SK-N-SH (cell line): ENCODE measurements around the gene KIAA0319L.

Experiments used
- CTCF ChIP-seq: fragments of 200-600 bp; sonication (generic); IDR thresholded peaks from 2 replicates; pipeline ENCODE4 v1.6.1; 2017; ENCODE audit warnings: antibody characterized with exemption, mild to moderate bottlenecking, moderate library complexity
- EP300 ChIP-seq, 2 experiments: IDR thresholded peaks; 2 replicates each; pipeline versions ENCODE4 v1.4.0 to v1.6.1; 2012; ENCODE audit warnings: borderline replicate concordance in 1 of 2, low read depth in 1 of 2, low read length in 1 of 2
- FOXJ3 ChIP-seq: sonication (generic); formaldehyde crosslinking; IDR thresholded peaks from 2 replicates; pipeline ENCODE4 v1.5.1; 2020; ENCODE audit warnings: mild to moderate bottlenecking, missing genetic modification reagents
- GABPA ChIP-seq: IDR thresholded peaks from 2 replicates; pipeline ENCODE4 v1.4.0; 2012; ENCODE audit warnings: low read depth, mild to moderate bottlenecking
- JUND ChIP-seq: IDR thresholded peaks from 2 replicates; pipeline ENCODE4 v1.4.0; 2012
- MAX ChIP-seq: IDR thresholded peaks from 2 replicates; pipeline ENCODE4 v1.4.0; 2012; ENCODE audit warnings: low read depth
- MXI1 ChIP-seq: IDR thresholded peaks from 2 replicates; pipeline ENCODE4 v1.6.1; 2012; ENCODE audit warnings: mild to moderate bottlenecking, low read depth, low read length, improper control_type of control experiment
- NFIC ChIP-seq: IDR thresholded peaks from 2 replicates; pipeline ENCODE4 v1.4.0; 2012; ENCODE audit warnings: borderline replicate concordance
- PBX3 ChIP-seq: IDR thresholded peaks from 2 replicates; pipeline ENCODE4; 2012
- POLR2AphosphoS5 ChIP-seq: IDR thresholded peaks from 2 replicates; pipeline ENCODE4 v1.6.1; 2012; ENCODE audit warnings: low read depth, low read length
- SIN3A ChIP-seq: IDR thresholded peaks from 2 replicates; pipeline ENCODE4 v1.6.1; 2012; ENCODE audit warnings: low read depth, mild to moderate bottlenecking, low read length, moderate library complexity, borderline replicate concordance
- USF2 ChIP-seq: fragments of 150-350 bp; IDR thresholded peaks from 2 replicates; pipeline ENCODE4 v1.6.1; 2017; ENCODE audit warnings: antibody characterized with exemption, low read length, low read depth, borderline replicate concordance
- YY1 ChIP-seq: IDR thresholded peaks from 2 replicates; pipeline ENCODE4 v1.4.0; 2012; ENCODE audit warnings: low read depth, mild to moderate bottlenecking

GRCh38 chr1:35437200-35437599, 120.0 kb downstream of the KIAA0319L start:
- TF ChIP-seq FOXJ3 (CRISPR knock-in tag) (no peak), PBX3 (no peak), CTCF (no peak), EP300 (IDR thresholded peaks at IDR 0.05; ENCODE audit: borderline replicate concordance in 1 of 2, low read depth in 1 of 2, low read length in 1 of 2) (no peak), SIN3A (no peak), MAX (no peak), USF2 (no peak), MXI1 (no peak), NFIC (no peak), JUND (no peak), GABPA (no peak), POLR2AphosphoS5 (no peak), YY1 (no peak)
